T-helper 9 cell (primary cell): ENCODE data around the gene ASNS.

Experiments used
- DNase-seq: peaks from one replicate; pipeline ENCODE4 v3.0.0-alpha.2; 2020

The ASNS gene

DNA sequence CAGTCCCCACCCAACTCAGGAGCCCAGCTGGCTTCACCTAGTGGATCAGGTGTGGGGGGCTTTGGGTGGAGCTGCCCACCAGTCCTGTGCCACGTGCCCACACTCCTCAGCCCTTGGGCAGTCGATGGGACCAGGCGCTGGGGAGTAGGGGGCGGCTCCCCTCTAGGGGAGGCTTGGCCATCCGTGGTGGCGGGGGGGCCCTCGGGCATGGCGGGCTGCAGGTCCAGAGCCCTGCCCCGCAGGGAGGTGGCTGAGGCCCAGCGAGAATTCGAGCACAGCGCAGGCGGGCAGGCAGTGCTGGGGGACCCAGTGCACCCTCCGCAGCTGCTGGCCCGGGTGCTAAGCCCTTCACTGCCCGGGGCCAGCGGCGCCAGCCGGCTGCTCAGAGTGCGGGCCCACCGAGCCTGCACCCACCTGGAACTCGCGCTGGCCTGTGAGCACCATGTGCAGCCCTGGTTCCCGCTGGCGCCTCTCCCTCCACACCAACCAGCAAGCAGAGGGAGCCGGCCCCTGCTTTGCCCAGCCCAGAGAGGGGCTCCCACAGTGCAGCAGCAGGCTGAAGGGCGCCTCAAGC lies 29.3 kb downstream of the ASNS start:
- no peak for DNase-seq

DNA sequence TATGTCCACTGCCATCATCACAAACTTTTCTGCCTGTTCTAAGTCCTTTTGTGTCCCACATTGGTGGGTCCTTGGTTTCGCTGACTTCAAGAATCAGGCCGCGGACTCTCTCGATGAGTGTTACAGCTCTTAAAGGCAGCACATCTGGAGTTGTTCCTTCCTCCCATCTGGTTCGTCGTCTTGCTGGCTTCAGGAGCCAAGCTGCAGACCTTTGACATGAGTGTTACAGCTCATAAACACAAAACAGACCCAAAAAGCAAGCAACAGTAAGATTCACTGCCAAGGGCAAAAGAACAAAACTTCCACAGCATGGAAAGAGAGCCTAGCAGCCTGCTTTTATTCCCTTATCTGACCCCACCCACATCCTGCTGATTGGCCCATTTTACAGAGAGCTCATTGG lies 30.2 kb downstream of the ASNS start:
- DNase-seq, result no peak

DNA sequence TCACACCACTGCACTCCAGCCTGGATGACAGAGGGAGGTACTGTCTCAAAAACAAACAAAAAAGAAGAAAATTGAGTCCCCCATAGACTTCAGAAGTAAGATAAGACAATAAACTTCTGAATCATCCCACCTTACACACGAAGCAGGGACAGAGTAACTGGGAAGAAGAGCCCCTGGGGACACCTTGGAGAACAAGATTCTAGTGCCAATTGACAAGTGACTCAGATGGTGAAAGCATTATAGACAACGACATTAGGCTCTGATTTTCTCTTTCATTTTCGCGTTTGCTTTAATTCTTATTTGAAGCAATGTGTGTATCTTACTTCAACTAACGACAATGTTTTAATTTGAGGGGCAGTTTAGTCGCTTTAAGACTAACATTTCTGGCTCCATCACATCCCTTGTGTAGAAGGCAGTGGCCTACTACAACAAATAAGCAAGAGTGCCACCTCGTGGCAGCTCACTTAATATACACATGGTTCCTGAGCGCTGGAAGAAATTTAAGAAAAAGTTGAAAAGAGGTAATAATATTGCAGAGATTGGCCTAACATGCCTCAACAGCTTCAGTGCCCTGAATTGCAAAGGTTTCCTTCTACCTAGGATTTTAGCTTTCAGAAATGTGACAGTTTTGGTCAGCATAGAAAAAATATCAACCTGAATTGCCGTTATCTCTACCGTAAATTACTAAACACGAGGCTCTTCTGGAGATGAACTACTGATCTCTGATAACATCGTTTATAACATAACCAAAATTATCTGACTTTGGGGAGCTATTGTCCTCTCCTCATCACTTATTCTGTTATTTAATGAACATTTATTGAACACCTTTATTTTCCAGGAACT lies 36.7 kb downstream of the ASNS start:
- peak; percentile 44 for DNase-seq

DNA sequence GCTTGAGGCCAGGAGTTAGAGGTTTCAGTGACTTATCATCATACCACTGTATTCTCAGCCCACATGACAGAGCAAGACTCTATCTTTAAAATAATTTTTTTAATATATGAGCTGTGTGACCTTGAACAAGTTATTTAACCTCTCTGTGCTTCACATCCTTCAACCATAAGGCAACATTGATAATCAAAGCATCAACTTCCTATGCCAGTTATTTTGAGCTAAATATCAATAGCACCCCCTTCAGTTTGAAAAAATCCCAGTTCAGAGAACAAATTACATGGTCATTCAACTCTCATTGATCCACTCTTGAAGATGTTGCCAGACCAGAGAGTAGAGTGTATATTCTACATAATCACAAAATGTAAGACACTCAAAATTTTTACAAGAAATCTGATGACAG lies 53.0 kb downstream of the ASNS start:
- DNase-seq, result no peak

DNA sequence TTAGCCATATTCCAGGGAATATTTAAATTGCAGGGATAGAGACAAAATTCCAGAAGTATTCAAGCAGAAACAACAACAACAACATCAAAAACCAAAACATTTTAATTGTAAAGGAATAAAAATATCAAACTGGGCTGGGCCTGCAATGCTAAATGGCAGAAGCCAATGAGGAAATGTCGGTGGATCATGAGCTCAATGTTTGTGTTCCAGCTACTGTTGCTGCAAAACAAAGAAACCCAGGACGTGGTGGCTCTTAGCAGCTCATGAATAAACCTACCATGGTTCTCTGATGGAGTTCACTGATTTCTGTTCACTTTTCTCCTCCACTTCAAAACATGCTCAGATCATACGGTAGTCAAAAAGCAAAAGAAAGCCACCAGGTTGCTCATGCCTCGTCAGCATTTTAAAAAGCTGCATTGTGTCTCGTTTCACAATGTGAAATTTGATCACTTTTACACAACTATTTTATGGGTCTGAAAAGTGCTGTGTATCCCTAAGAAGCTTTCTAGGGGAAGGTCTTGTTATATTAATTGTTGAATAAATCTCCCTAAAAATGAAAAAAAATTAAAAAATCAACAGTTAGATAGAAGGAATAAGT lies 54.0 kb downstream of the ASNS start:
- no peak for DNase-seq
